Endometrium (tissue), 2 donors: ENCODE results near the gene GJB3.

Experiments used
- FAIRE-seq: peaks from 2 replicates; lab custom pipeline; 2012; peaks lifted over from hg19 to GRCh38; lab: Jason Lieb, UNC
- donor health status: control.
- donor health status: control.

The GJB3 gene

GRCh38 chr1:34827341-34827941 is 46.4 kb downstream of the GJB3 start:
- FAIRE-seq = no peak

- FAIRE-seq = no peak
Observed at GRCh38 chr1:34828611-34829010, 47.6 kb downstream of the GJB3 start.

- FAIRE-seq = no peak
Observed at GRCh38 chr1:34829250-34829649, 48.2 kb downstream of the GJB3 start.

GRCh38 chr1:34831721-34832246 is 50.8 kb downstream of the GJB3 start:
- no peak for FAIRE-seq

- no peak for FAIRE-seq
Observed at GRCh38 chr1:34833711-34834110, 52.7 kb downstream of the GJB3 start.
